ENCODE results near the gene OR2T33.
"Not testable (repeated sequence)": the region's sequence is repeated elsewhere in the genome, so short reads cannot be mapped to it uniquely, and the experiment has no call there.

The OR2T33 gene, protein sequence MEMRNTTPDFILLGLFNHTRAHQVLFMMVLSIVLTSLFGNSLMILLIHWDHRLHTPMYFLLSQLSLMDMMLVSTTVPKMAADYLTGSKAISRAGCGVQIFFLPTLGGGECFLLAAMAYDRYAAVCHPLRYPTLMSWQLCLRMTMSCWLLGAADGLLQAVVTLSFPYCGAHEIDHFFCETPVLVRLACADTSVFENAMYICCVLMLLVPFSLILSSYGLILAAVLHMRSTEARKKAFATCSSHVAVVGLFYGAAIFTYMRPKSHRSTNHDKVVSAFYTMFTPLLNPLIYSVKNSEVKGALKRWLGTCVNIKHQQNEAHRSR

GRCh38 chr1:248277876-248278275 lies at the start of gene OR2T33:
Gene OR2T33, minus strand, starts transcription at chr1:248277976. Its CDS starts 4,162 bp downstream, at chr1:248273814.
- DNase-seq (ENCODE audit: low read depth) = no peak
- TF ChIP-seq CTCF (conservative IDR thresholded peaks at IDR 0.05; ENCODE audit: low read depth, low read length) = no peak
- no peak within 1 kb of the TSS for H3K4me3 ChIP-seq (ENCODE audit: low read length)

DNA sequence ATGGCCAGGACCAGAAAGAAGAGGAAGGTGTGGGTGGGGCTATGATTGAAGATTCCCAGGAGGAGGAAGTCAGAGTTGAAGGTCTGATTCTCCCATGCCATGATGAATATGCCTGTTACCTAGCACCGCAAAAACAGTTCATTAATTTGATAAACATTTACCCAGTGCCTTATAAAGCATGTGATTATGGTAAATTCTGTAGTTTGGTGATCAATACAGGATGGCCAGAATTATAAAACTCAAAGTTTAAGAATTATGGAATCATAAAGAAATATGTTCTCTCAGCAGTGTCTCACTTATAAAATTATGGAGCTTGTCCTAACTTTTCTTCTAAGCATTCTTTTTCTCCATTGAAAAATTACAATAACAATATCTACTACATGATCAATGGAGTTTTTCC lies 46.7 kb upstream of the OR2T33 start, which contains the start of gene OR2M7:
OR2M7 (minus strand) TSS at position 101 of the 400 bp plus-strand sequence; CDS start at position 101, 0 bp downstream.
- H3K4me3 ChIP-seq (ENCODE audit: low read length) = no peak within 1 kb of the TSS
- no peak for DNase-seq (ENCODE audit: low read depth)
- no peak for TF ChIP-seq CTCF (conservative IDR thresholded peaks at IDR 0.05; ENCODE audit: low read depth, low read length)

- no peak for TF ChIP-seq CTCF (conservative IDR thresholded peaks at IDR 0.05; ENCODE audit: low read depth, low read length)
- H3K4me3 ChIP-seq (ENCODE audit: low read length) = no peak overlapping the region
- DNase-seq (ENCODE audit: low read depth) = no peak
Observed at GRCh38 chr1:248316796-248317195, 39.0 kb upstream of the OR2T33 start.

- not testable (repeated sequence) for H3K4me3 ChIP-seq (ENCODE audit: low read length); DNase-seq (ENCODE audit: low read depth)
Observed at GRCh38 chr1:248306740-248307139, 29.0 kb upstream of the OR2T33 start.

DNA sequence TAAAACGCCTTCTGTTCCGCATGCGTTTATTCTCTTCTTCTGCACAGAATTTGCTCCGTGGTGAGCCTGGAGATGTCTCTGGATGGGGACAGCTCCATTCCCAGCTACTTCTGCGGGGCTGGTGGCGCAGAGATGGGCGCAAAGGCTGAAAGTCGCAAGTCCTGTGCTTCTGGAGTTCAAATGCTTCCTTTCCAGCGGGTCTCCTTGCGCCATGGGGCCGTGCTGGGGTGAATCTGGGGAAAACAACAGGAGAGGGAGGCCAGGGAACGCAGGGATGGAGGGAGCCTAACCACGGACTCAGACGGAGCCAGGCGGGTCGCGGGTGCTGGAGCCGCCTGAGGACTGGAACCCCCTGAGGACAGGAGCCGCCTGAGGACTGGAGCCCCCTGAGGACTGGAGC lies 28.3 kb upstream of the OR2T33 start:
- DNase-seq (ENCODE audit: low read depth) = no peak
- H3K4me3 ChIP-seq (ENCODE audit: low read length) = no peak overlapping the region
- TF ChIP-seq CTCF (conservative IDR thresholded peaks at IDR 0.05; ENCODE audit: low read depth, low read length) = no peak

GRCh38 chr1:248305672-248306071 lies 27.9 kb upstream of the OR2T33 start:
- not testable (repeated sequence) for H3K4me3 ChIP-seq (ENCODE audit: low read length); DNase-seq (ENCODE audit: low read depth)

GRCh38 chr1:248303324-248303723 lies 25.5 kb upstream of the OR2T33 start, which contains the start of gene OR2T12:
Gene OR2T12, minus strand, starts transcription at chr1:248303424. Its CDS starts 7,846 bp downstream, at chr1:248295578.
- no peak for TF ChIP-seq CTCF (conservative IDR thresholded peaks at IDR 0.05; ENCODE audit: low read depth, low read length)
- DNase-seq (ENCODE audit: low read depth) = no peak
- H3K4me3 ChIP-seq (ENCODE audit: low read length) = no peak within 1 kb of the TSS

GRCh38 chr1:248288391-248288790 lies 10.6 kb upstream of the OR2T33 start:
- H3K4me3 ChIP-seq (ENCODE audit: low read length) = no peak overlapping the region
- DNase-seq (ENCODE audit: low read depth) = no peak
- no peak for TF ChIP-seq CTCF (conservative IDR thresholded peaks at IDR 0.05; ENCODE audit: low read depth, low read length)

DNA sequence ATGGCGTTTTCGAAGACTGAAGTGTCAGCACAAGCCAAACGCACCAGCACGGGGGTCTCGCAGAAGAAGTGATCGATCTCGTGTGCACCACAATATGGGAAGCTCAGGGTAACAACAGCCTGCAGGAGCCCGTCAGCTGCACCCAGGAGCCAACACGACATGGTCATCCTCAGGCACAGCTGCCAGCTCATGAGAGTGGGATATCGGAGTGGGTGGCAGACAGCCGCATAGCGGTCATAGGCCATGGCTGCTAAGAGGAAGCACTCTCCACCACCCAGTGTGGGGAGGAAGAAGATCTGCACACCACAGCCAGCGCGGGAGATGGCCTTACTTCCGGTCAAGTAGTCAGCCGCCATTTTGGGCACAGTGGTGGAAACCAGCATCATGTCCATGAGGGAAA lies 4.6 kb downstream of the OR2T33 start:
- not testable (repeated sequence) for H3K4me3 ChIP-seq (ENCODE audit: low read length); DNase-seq (ENCODE audit: low read depth)
